Measurements from ENCODE around the gene CNTNAP3B.
"Not testable (repeated sequence)": the region's sequence is repeated elsewhere in the genome, so short reads cannot be mapped to it uniquely, and the experiment has no call there.

GRCh38 chr9:42018220-42018922 lies 110.9 kb downstream of the CNTNAP3B start:
- TF ChIP-seq EZH2 (IDR thresholded peaks at IDR 0.05; ENCODE audit: borderline replicate concordance, low read depth, low read length, severe bottlenecking); CTCF (IDR thresholded peaks at IDR 0.05; ENCODE audit: borderline replicate concordance, extremely low read depth, low read length, poor library complexity, severe bottlenecking): not testable (repeated sequence)
